Osteoblast (primary cell): Measurements from ENCODE around the gene ST6GALNAC3. TPM values are rescaled to one million over a fixed set of nuclear protein-coding genes. Genes with fewer than 3 reads are reported as not detected.

ENCODE experiments used
- DNase-seq: peaks from one replicate; pipeline ENCODE4 v3.0.0; 2011; ENCODE audit warnings: low spot score, mixed read lengths; ENCODE audit not compliant: insufficient read length; ENCODE audit errors: missing footprints
- H2AFZ ChIP-seq: 2 replicates; pipeline ENCODE4 v1.6.0; 2011; ENCODE audit warnings: mild to moderate bottlenecking, low read length
- H3K27ac ChIP-seq: 2 replicates; pipeline ENCODE4 v1.5.1; 2011; ENCODE audit warnings: mild to moderate bottlenecking, low read depth, low read length, moderate library complexity
- H3K27me3 ChIP-seq: 2 replicates; pipeline ENCODE4 v1.6.0; 2012; ENCODE audit warnings: mild to moderate bottlenecking, control low read depth, inconsistent platforms, low read length, moderate library complexity; ENCODE audit not compliant: insufficient read depth
- H3K36me3 ChIP-seq: 2 replicates; pipeline ENCODE4 v1.5.1; 2011; ENCODE audit warnings: mild to moderate bottlenecking, low read length, control low read depth, moderate library complexity; ENCODE audit not compliant: insufficient read depth
- H3K4me1 ChIP-seq: 2 replicates; pipeline ENCODE4 v1.5.1; 2011; ENCODE audit warnings: mild to moderate bottlenecking, low read length, control low read depth, moderate library complexity; ENCODE audit not compliant: insufficient read depth
- H3K4me2 ChIP-seq: 2 replicates; pipeline ENCODE4 v1.6.0; 2011; ENCODE audit warnings: mild to moderate bottlenecking, low read length; ENCODE audit not compliant: insufficient read depth
- H3K4me3 ChIP-seq: fragments of 200-600 bp; sonication (generic); 3 replicates; pipeline ENCODE4 v1.5.1; 2012; ENCODE audit warnings: mild to moderate bottlenecking, low read length, inconsistent platforms; ENCODE audit not compliant: insufficient read depth
- H3K79me2 ChIP-seq: 2 replicates; pipeline ENCODE4 v1.6.0; 2012; ENCODE audit warnings: mild to moderate bottlenecking, low read length, control low read depth, inconsistent platforms; ENCODE audit not compliant: insufficient read depth
- H3K9me3 ChIP-seq: 2 replicates; pipeline ENCODE4 v1.5.1; 2011; ENCODE audit warnings: low read depth, low read length, control low read depth
- H4K20me1 ChIP-seq: 2 replicates; pipeline ENCODE4 v1.6.0; 2012; ENCODE audit warnings: mild to moderate bottlenecking, low read length, control low read depth; ENCODE audit not compliant: insufficient read depth
- total RNA-seq: library from RNA; depleted of rRNA; stranded (reverse); fragments of >200 nt; gene quantifications from 2 replicates; pipeline ENCODE4 v1.2.3, GENCODE V29; 2012
- TF ChIP-seq, protein P1 (sequence below): IDR thresholded peaks from 2 replicates; pipeline ENCODE4 v1.5.1; 2011; ENCODE audit warnings: mild to moderate bottlenecking, low read depth, low read length, moderate library complexity; ENCODE audit errors: extremely low read depth

The ST6GALNAC3 gene
- total RNA-seq, 1 donor: not detected

DNA sequence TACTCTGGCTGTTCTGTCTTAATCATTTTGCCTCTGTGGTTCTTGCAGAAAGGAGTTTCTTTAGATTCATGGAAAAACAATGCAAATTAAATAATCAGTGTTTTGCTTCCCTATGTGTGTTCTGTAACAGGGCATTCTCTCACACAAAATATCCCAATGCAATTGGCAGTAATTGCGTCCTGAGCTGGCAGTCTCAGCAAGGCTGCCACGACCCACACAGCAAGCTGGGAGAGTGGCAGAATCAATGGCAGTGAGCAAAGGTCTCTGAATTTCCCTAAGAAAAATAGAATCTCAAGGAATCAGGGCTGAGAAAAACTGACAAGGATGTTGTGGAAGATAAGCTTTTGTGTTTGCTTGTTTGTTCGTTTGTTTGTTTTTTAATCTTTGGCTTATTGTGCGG is 594.6 kb downstream of the ST6GALNAC3 start:
- no peak overlapping the region for H2AFZ ChIP-seq
- DNase-seq: peak; percentile 26
- H3K4me1 ChIP-seq: no peaks in the 10 kb centered on the region
- H3K4me2 ChIP-seq: no peak overlapping the region
- no peaks in the 10 kb centered on the region for H3K27me3 ChIP-seq
- H3K36me3 ChIP-seq: no peaks in the 10 kb centered on the region
- no peak overlapping the region for H3K4me3 ChIP-seq
- no peak overlapping the region for H3K27ac ChIP-seq
- no peaks in the 10 kb centered on the region for H4K20me1 ChIP-seq
- TF ChIP-seq, protein P1, sequence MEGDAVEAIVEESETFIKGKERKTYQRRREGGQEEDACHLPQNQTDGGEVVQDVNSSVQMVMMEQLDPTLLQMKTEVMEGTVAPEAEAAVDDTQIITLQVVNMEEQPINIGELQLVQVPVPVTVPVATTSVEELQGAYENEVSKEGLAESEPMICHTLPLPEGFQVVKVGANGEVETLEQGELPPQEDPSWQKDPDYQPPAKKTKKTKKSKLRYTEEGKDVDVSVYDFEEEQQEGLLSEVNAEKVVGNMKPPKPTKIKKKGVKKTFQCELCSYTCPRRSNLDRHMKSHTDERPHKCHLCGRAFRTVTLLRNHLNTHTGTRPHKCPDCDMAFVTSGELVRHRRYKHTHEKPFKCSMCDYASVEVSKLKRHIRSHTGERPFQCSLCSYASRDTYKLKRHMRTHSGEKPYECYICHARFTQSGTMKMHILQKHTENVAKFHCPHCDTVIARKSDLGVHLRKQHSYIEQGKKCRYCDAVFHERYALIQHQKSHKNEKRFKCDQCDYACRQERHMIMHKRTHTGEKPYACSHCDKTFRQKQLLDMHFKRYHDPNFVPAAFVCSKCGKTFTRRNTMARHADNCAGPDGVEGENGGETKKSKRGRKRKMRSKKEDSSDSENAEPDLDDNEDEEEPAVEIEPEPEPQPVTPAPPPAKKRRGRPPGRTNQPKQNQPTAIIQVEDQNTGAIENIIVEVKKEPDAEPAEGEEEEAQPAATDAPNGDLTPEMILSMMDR: no peak
- no peaks in the 10 kb centered on the region for H3K79me2 ChIP-seq
- no peaks in the 10 kb centered on the region for H3K9me3 ChIP-seq

DNA sequence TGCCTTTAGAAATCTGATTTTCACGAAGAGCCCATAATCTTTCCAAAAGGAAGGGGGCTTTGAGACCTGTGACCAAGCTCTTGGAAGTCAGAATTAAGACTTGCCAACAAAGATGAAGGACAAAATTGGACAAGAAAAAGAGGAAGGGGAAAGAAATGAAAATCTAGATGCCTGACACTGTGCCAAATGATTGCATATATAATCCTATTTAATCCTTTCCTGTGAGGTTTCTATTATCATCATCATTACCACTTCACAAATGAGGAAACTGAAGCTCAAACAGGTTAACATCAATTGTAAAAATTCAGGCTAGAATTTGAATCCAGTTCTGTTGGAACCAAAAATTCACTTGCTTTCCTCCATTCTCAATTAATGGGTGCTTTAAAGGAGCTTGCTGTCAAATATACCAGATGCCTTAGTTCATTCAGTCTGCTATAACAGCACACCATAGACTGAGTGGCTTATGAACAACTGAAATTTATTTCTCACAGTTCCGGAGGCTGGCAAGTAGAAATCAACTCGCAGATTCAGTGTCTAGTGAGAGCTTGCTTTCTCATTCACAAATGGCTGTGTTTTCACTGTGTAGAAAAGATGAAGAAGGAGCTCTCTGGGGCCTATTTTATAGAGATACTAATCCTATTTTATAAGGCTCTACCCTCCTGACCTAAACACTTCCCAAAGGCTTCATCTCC is 595.2 kb downstream of the ST6GALNAC3 start:
- Histone ChIP-seq H3K9me3 (no peaks in the 10 kb centered on the region), H2AFZ (no peak overlapping the region), H3K79me2 (no peaks in the 10 kb centered on the region), H3K27ac (no peak overlapping the region), H3K4me2 (no peak overlapping the region), H3K4me3 (no peak overlapping the region), H3K36me3 (no peaks in the 10 kb centered on the region), H4K20me1 (no peaks in the 10 kb centered on the region), H3K4me1 (no peaks in the 10 kb centered on the region), H3K27me3 (no peaks in the 10 kb centered on the region)
- TF ChIP-seq, protein P1: no peak
- DNase-seq: no peak

DNA sequence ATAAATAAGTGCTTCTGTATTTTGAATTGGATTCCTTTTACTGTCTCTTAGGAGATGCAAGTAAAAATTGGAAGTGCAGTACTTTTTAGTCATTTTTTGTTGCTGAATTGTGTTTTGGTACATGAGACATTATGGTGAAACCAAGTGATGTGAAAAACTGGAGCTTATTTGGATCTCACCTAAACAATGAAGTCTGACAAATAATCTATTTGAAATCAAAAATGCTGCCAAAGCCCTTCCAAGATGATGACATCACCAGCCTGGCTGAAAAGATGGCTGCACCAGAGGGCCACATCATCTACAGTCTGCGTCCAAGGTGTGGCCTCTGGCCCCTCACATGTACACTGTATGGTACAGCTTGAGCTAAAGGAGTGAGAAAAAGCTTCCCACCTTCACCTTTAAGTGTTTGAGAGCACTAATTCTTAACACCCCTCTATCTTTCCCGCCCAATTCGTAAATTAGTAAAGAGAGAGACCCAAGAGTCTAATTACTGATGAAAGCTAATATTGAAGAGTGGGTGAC is 600.2 kb downstream of the ST6GALNAC3 start:
- no peaks in the 10 kb centered on the region for H3K4me1 ChIP-seq
- H3K4me2 ChIP-seq: no peak overlapping the region
- H2AFZ ChIP-seq: no peak overlapping the region
- H3K36me3 ChIP-seq: no peaks in the 10 kb centered on the region
- no peaks in the 10 kb centered on the region for H3K27me3 ChIP-seq
- H3K9me3 ChIP-seq: no peaks in the 10 kb centered on the region
- no peaks in the 10 kb centered on the region for H4K20me1 ChIP-seq
- TF ChIP-seq, protein P1: no peak
- no peak for DNase-seq
- no peak overlapping the region for H3K4me3 ChIP-seq
- H3K79me2 ChIP-seq: no peaks in the 10 kb centered on the region
- H3K27ac ChIP-seq: no peak overlapping the region

DNA sequence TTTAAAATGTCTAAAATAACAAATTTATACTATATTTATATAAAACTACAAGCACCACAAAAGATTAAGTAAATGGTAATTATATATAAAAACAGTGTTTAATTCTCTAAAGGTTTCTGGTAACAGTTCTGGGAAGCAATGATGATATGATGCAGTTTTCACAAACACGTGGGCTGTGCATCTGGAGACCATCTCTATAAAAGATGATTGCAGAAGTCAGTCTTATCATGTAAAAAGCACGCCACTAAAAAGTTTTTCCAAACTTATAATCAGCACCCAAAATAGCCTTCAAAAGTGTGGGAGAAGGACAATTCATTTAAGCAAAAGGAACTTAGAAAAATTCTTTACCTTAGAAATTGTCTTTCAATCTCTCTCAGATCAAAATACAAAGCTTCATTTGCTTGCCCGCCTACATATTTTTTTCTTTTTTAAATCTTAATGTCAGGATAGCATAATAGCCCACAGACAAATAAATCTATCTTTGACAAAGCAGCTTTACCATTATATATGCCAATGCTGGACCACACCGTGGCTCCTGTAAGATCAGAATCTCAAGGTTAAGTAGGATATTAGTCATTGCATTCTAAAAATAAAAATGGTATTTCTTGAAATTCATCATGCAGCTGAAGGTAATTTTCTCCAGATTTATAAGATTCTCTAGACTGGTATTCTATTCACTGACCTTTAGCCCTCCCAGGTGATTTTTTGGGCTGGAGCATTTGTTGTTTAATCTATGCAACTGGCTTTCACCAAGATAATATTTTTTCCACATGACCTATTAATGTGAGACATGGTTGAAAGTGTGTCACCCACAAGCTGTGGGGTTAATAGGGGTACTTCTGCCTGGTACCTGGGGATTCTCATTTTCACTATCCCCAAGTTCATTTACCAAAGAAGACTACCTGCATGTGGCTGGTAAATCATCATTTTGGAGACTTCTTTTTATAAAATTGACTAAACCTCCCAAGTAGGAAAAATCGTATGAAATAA is 603.2 kb downstream of the ST6GALNAC3 start:
- TF ChIP-seq, protein P1: no peak
- Histone ChIP-seq H3K9me3 (no peaks in the 10 kb centered on the region), H3K36me3 (no peaks in the 10 kb centered on the region), H3K4me1 (no peaks in the 10 kb centered on the region), H4K20me1 (no peaks in the 10 kb centered on the region), H3K79me2 (no peaks in the 10 kb centered on the region), H3K27me3 (no peaks in the 10 kb centered on the region), H2AFZ (no peak overlapping the region), H3K4me3 (no peak overlapping the region), H3K27ac (no peak overlapping the region), H3K4me2 (no peak overlapping the region)
- DNase-seq: no peak
